ENCODE data around the gene D2HGDH. TPM values are rescaled to one million over a fixed set of nuclear protein-coding genes. Genes with fewer than 3 reads are reported as not detected.

D2HGDH gene
- total RNA-seq, 1 experiment from 2014 or later, result 46.3 TPM

GRCh38 chr2:241809383-241810306 is 75.2 kb downstream of the D2HGDH start:
- ChIA-PET RAD21 (ENCODE audit: low non-redundant PET in 1 of 2, low total read pairs in 2 of 2, uncharacterized antibody in 2 of 2, unreplicated experiment in 2 of 2) (interaction anchor here in 1 of 2 experiments (0.6 kb wide), 1 partner anchor 37 kb away, joined by 3 read pairs; no protein-coding TSS in a partner anchor), CTCF (no interaction called here), POLR2A (no interaction called here)
- no TSS peak for BruUV-seq (replicated peaks)
- intact Hi-C loops (cut with micrococcal nuclease), result no loop called here
- H3K9me2 ChIP-seq (ENCODE audit: insufficient read depth), result no peaks in the 10 kb centered on the region
- no peaks in the 10 kb centered on the region for H3K27me3 ChIP-seq (ENCODE audit: insufficient read depth, low read length)
- no peak overlapping the region for H3K4me2 ChIP-seq (ENCODE audit: low read length)
- H3K4me1 ChIP-seq (ENCODE audit: control insufficient read depth in 1 of 2, insufficient read depth in 2 of 2, low read length in 2 of 2), result no peaks in the 10 kb centered on the region
- H3K4me3 ChIP-seq (replicated peaks in 1 of 2; ENCODE audit: low read depth in 1 of 2, low read length in 2 of 2), result no peak overlapping the region
- no peak for ATAC-seq
- DNase-seq (ENCODE audit: low read depth, low spot score), result no peak
- no peaks in the 10 kb centered on the region for H3K9me3 ChIP-seq (ENCODE audit: control insufficient read depth in 1 of 2, insufficient read depth in 1 of 2, low read depth in 1 of 2, low read length in 2 of 2)
- H3K79me2 ChIP-seq (ENCODE audit: insufficient read depth, low read length), result no peaks in the 10 kb centered on the region
- H2AFZ ChIP-seq (ENCODE audit: low read depth, low read length, poor library complexity, severe bottlenecking), result no peak overlapping the region
- no peak overlapping the region for H3K27ac ChIP-seq (ENCODE audit: low read depth, low read length)
- H3K36me3 ChIP-seq (ENCODE audit: control insufficient read depth in 1 of 2, insufficient read depth in 2 of 2, low read length in 2 of 2), result no peaks in the 10 kb centered on the region
- no peak overlapping the region for H3K9ac ChIP-seq (ENCODE audit: low read length)
- H4K20me1 ChIP-seq (ENCODE audit: insufficient read depth), result no peaks in the 10 kb centered on the region
- TF ChIP-seq RAD21 (IDR thresholded peaks at IDR 0.05; ENCODE audit: low read depth) (no peak), ZFX (IDR thresholded peaks at IDR 0.05) (no peak), CEBPB (IDR thresholded peaks at IDR 0.05; ENCODE audit: low read depth) (no peak), ZNF274 (IDR thresholded peaks at IDR 0.05; ENCODE audit: low read depth, low read length) (no peak), ELF1 (IDR thresholded peaks at IDR 0.05; ENCODE audit: borderline replicate concordance, low read depth) (no peak), YY1 (IDR thresholded peaks at IDR 0.05; ENCODE audit: extremely low read depth, insufficient replicate concordance, low read depth, low read length) (no peak), SP1 (IDR thresholded peaks at IDR 0.05; ENCODE audit: low read depth) (no peak), SIN3A (IDR thresholded peaks at IDR 0.05; ENCODE audit: low read depth) (no peak), EZH2 (IDR thresholded peaks at IDR 0.05) (no peak)
- TF ChIP-seq, protein P1, sequence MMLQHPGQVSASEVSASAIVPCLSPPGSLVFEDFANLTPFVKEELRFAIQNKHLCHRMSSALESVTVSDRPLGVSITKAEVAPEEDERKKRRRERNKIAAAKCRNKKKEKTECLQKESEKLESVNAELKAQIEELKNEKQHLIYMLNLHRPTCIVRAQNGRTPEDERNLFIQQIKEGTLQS (IDR thresholded peaks at IDR 0.05), result no peak
